ENCODE measurements around the gene SCAF4. TPM values are rescaled to one million over a fixed set of nuclear protein-coding genes. Genes with fewer than 3 reads are reported as not detected.
"Not testable (repeated sequence)": the region's sequence is repeated elsewhere in the genome, so short reads cannot be mapped to it uniquely, and the experiment has no call there.

The SCAF4 gene
- total RNA-seq, 6 experiments from 2014 or later: 10.1 to 18.5 (median 13.7) TPM

GRCh38 chr21:31641416-31641922 is 90.4 kb downstream of the SCAF4 start:
- intact Hi-C loops (cut with DNase I): no loop called here
- no peaks in the 10 kb centered on the region for H3K27me3 ChIP-seq
- ATAC-seq: no peak
- no peaks in the 10 kb centered on the region for H3K9me3 ChIP-seq
- peak in 1 of 3 donors; percentile 20 for DNase-seq
- TF ChIP-seq POLR2A (IDR thresholded peaks at IDR 0.05) (no peak), CTCF (IDR thresholded peaks at IDR 0.05) (no peak)
- H3K27ac ChIP-seq: no peak overlapping the region
- peaks cover 0 to 6% (median 0%) of the 10 kb centered on the region in 4 donors for H3K4me1 ChIP-seq
- no peak overlapping the region for H3K4me3 ChIP-seq
- H3K36me3 ChIP-seq: peaks cover 0 to 3% (median 0%) of the 10 kb centered on the region in 4 donors
- WGBS (ENCODE audit: insufficient coverage, low coverage, low lambda C conversion rate, missing lambda C conversion rate): 91% methylated on average over 9 of the region's 12 CpGs

DNA sequence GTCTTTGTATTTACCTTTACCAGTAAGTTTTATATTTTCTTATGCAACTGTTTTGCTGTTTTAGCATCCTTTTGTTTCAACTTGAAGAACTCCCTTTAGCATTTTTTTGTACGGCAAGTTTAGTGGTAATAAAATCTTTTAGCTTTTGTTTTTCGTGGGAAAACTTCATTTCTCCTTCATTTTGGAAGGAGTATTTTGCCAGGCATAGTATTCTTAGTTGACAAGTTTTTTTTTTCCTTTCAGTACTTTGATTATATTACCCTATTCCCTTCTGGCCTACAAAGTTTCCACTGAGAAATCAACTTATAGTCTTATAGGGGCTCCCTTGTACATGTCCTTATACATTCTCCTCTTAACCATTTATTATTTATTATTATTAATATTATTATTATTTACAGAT is 95.0 kb downstream of the SCAF4 start:
- Histone ChIP-seq H3K4me3 (no peak overlapping the region), H3K27me3 (no peaks in the 10 kb centered on the region), H3K27ac (no peak overlapping the region), H3K9me3 (no peaks in the 10 kb centered on the region), H3K36me3 (no peaks in the 10 kb centered on the region), H3K4me1 (no peaks in the 10 kb centered on the region)
- ATAC-seq (no peak), DNase-seq (no peak)
- WGBS (ENCODE audit: insufficient coverage, low coverage, low lambda C conversion rate, missing lambda C conversion rate): 65% methylated on average over 2 of the region's 2 CpGs
- intact Hi-C loops (cut with DNase I): no loop called here
- TF ChIP-seq CTCF (IDR thresholded peaks at IDR 0.05) (no peak), POLR2A (IDR thresholded peaks at IDR 0.05) (no peak)

DNA sequence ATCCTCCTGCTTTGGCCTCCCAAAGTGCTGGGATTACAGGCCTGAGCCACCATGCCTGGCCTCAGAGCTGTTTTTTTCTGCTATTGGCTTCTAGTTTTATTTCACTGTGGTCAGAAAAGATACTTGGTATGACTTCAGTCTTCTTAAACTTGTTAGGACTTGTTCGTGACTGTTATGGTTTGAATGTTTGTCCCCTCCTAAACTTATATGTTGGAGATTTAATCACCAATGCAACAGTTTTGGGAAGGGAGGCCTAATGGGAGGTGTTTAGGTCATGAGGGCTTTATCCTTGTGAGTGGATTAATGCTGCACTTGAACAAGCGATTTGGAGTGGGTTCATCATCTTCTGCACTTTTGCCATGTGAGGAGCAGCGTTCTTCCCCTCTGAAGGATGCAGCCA is 96.9 kb downstream of the SCAF4 start:
- 70% methylated on average over 1 of the region's 3 CpGs for WGBS (ENCODE audit: insufficient coverage, low coverage, low lambda C conversion rate, missing lambda C conversion rate)
- no peaks in the 10 kb centered on the region for H3K36me3 ChIP-seq
- H3K4me3 ChIP-seq: no peak overlapping the region
- DNase-seq (no peak), ATAC-seq (no peak)
- H3K27ac ChIP-seq: no peak overlapping the region
- intact Hi-C loops (cut with DNase I): no loop called here
- TF ChIP-seq POLR2A (IDR thresholded peaks at IDR 0.05) (no peak), CTCF (IDR thresholded peaks at IDR 0.05) (no peak)
- no peaks in the 10 kb centered on the region for H3K27me3 ChIP-seq
- no peaks in the 10 kb centered on the region for H3K9me3 ChIP-seq
- H3K4me1 ChIP-seq: peaks cover 0 to 14% (median under 1%) of the 10 kb centered on the region in 4 donors

DNA sequence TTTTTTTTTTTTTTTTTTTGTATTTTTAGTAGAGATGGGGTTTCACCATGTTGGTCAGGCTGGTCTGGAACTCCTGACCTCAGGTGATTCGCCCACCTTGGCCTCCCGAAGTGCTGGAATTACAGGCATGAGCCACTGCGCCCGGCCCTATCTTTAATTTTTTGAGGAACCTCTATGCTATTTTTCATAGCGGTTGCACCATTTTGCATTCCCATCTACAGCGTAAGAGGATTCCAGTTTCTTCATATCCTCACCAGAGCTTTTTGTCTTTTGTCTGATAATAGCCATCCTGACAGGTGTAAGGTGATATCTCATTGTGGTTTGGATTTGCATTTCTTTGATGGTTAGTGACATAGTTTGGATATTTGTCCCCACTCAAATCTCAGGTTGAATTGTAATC is 100.0 kb downstream of the SCAF4 start:
- ATAC-seq; intact Hi-C loops (cut with DNase I); H3K27me3 ChIP-seq; H3K27ac ChIP-seq; H3K36me3 ChIP-seq; H3K9me3 ChIP-seq; DNase-seq; H3K4me3 ChIP-seq: not testable (repeated sequence)
- H3K4me1 ChIP-seq: peaks cover 0 to 22% (median 7%) of the 10 kb centered on the region in 4 donors
- WGBS (ENCODE audit: insufficient coverage, low coverage, low lambda C conversion rate, missing lambda C conversion rate): 98% methylated on average over 5 of the region's 6 CpGs

GRCh38 chr21:31629972-31630711 is 101.8 kb downstream of the SCAF4 start:
- Histone ChIP-seq H3K27me3 (no peaks in the 10 kb centered on the region), H3K9me3 (no peaks in the 10 kb centered on the region), H3K4me3 (no peak overlapping the region), H3K4me1 (peaks cover 0 to 38% (median 15%) of the 10 kb centered on the region in 4 donors), H3K36me3 (no peaks in the 10 kb centered on the region), H3K27ac (peak overlapping the region in 2 of 3 donors; percentile 57 to 86)
- intact Hi-C loops (cut with DNase I): no loop called here
- TF ChIP-seq CTCF (IDR thresholded peaks at IDR 0.05) (no peak), POLR2A (IDR thresholded peaks at IDR 0.05) (no peak)
- ATAC-seq (peak; percentile 72 to 83 (median 77)), DNase-seq (peak; percentile 66 to 81 (median 67))
- WGBS (ENCODE audit: insufficient coverage, low coverage, low lambda C conversion rate, missing lambda C conversion rate): 28% methylated on average over 7 of the region's 8 CpGs

Measured in right lobe of liver (tissue), 6 donors.